HepG2 (cell line): Measurements from ENCODE around the gene KIZ. TPM values are rescaled to one million over a fixed set of nuclear protein-coding genes. Genes with fewer than 3 reads are reported as not detected.

Experiments used
- CHCHD3 ChIP-seq: sonication (generic); formaldehyde crosslinking; IDR thresholded peaks from 2 replicates; pipeline ENCODE4 v1.8.0; 2022; ENCODE audit warnings: mild to moderate bottlenecking, missing genetic modification reagents, moderate library complexity
- CHD4 ChIP-seq: fragments of 200-600 bp; sonication (generic); IDR thresholded peaks from 2 replicates; pipeline ENCODE4 v1.7.0; 2017; ENCODE audit warnings: mild to moderate bottlenecking, low read length, borderline replicate concordance
- GATAD1 ChIP-seq: IDR thresholded peaks from 2 replicates; pipeline ENCODE4 v1.6.1; 2016; ENCODE audit warnings: missing genetic modification reagents, missing compliant biosample characterization
- HMG20B ChIP-seq: conservative IDR thresholded peaks from 2 replicates; pipeline ENCODE4 v1.6.1; 2016; ENCODE audit warnings: missing genetic modification reagents, missing compliant biosample characterization
- ISL2 ChIP-seq: sonication (generic); formaldehyde crosslinking; IDR thresholded peaks from 2 replicates; pipeline ENCODE4 v1.5.0; 2020; ENCODE audit warnings: missing genetic modification reagents
- MTF1 ChIP-seq: sonication (generic); formaldehyde crosslinking; IDR thresholded peaks from 2 replicates; pipeline ENCODE4 v1.5.0; 2020; ENCODE audit warnings: missing genetic modification reagents
- POGZ ChIP-seq: sonication (generic); formaldehyde crosslinking; IDR thresholded peaks from 2 replicates; pipeline ENCODE4 v1.4.0; 2020; ENCODE audit warnings: mild to moderate bottlenecking, missing genetic modification reagents
- RELA ChIP-seq: sonication (generic); formaldehyde crosslinking; IDR thresholded peaks from 2 replicates; pipeline ENCODE4 v1.4.0; 2020; ENCODE audit warnings: missing genetic modification reagents
- REPIN1 ChIP-seq: sonication (generic); formaldehyde crosslinking; IDR thresholded peaks from 2 replicates; pipeline ENCODE4 v1.8.0; 2022; ENCODE audit warnings: missing genetic modification reagents, low read depth, mild to moderate bottlenecking, borderline replicate concordance
- RFX5 ChIP-seq: IDR thresholded peaks from 2 replicates; pipeline ENCODE4 v1.6.1; 2011; ENCODE audit warnings: low read depth, low read length, improper control_type of control experiment
- TMF1 ChIP-seq: sonication (generic); formaldehyde crosslinking; IDR thresholded peaks from 2 replicates; pipeline ENCODE4 v1.8.1; 2022; ENCODE audit warnings: low read depth, missing genetic modification reagents
- TOE1 ChIP-seq: sonication (generic); formaldehyde crosslinking; IDR thresholded peaks from 2 replicates; pipeline ENCODE4 v1.4.0; 2020; ENCODE audit warnings: mild to moderate bottlenecking, missing genetic modification reagents
- ZNF446 ChIP-seq: sonication (generic); formaldehyde crosslinking; IDR thresholded peaks from 2 replicates; pipeline ENCODE4 v1.5.0; 2020; ENCODE audit warnings: mild to moderate bottlenecking, missing genetic modification reagents
- ZNF569 ChIP-seq: sonication (generic); formaldehyde crosslinking; IDR thresholded peaks from 2 replicates; pipeline ENCODE4 v1.5.0; 2020; ENCODE audit warnings: mild to moderate bottlenecking, missing genetic modification reagents, moderate library complexity, borderline replicate concordance
- ZNF672 ChIP-seq: sonication (generic); formaldehyde crosslinking; IDR thresholded peaks from 2 replicates; pipeline ENCODE4 v1.8.1; 2022; ENCODE audit warnings: missing genetic modification reagents
- polyA plus RNA-seq, 8 experiments: library from polyadenylated mRNA; depleted of rRNA in 3 of 8; stranded (reverse) in 7 of 8; unstranded in 1 of 8; fragments of >200 nt; fragmentation: Illumina TruSeq in 4 of 8; extraction: Trizol in 4 of 8; gene quantifications; 2 replicates each; pipeline versions ENCODE4 v1.2.1 to v1.2.3, GENCODE V29; 2011 to 2016; ENCODE audit warnings: low read depth in 4 of 8, missing spikeins in 1 of 8, mixed read lengths in 1 of 8; ENCODE audit not compliant: insufficient read depth in 1 of 8
- total RNA-seq, 5 experiments: library from RNA; depleted of rRNA; stranded (reverse); fragments of >200 nt; fragmentation: Illumina TruSeq; extraction: Trizol; gene quantifications; 2 replicates each; pipeline ENCODE4 v1.2.3, GENCODE V29; 2016; ENCODE audit warnings: low read depth in 1 of 5
- TF ChIP-seq, protein P1 (sequence below): sonication (generic); formaldehyde crosslinking; IDR thresholded peaks from 2 replicates; pipeline ENCODE4 v1.8.0; 2022; ENCODE audit warnings: mild to moderate bottlenecking, missing genetic modification reagents, moderate library complexity
- TF ChIP-seq, protein P2 (sequence below): sonication (generic); formaldehyde crosslinking; conservative IDR thresholded peaks from 2 replicates; pipeline ENCODE4 v1.8.0; 2022; ENCODE audit warnings: mild to moderate bottlenecking, moderate library complexity, missing genetic modification reagents
- TF ChIP-seq, protein P3 (sequence below): IDR thresholded peaks from 2 replicates; pipeline ENCODE4 v1.6.1; 2016; ENCODE audit warnings: missing compliant biosample characterization, missing genetic modification reagents, borderline replicate concordance
- TF ChIP-seq, protein P4 (sequence below): sonication (generic); formaldehyde crosslinking; IDR thresholded peaks from 2 replicates; pipeline ENCODE4 v1.5.0; 2020; ENCODE audit warnings: mild to moderate bottlenecking, missing genetic modification reagents, moderate library complexity
- TF ChIP-seq, protein P5 (sequence below): IDR thresholded peaks from 2 replicates; pipeline ENCODE4 v1.6.1; 2016; ENCODE audit warnings: missing biosample characterization, missing genetic modification reagents, low read depth
- TF ChIP-seq, protein P6 (sequence below): sonication (generic); formaldehyde crosslinking; conservative IDR thresholded peaks from 2 replicates; pipeline ENCODE4 v1.4.0; 2020; ENCODE audit warnings: missing genetic modification reagents
- TF ChIP-seq, protein P7 (sequence below): IDR thresholded peaks from 2 replicates; pipeline ENCODE4 v1.6.1; 2012; ENCODE audit warnings: inconsistent platforms

KIZ gene
- total and polyA plus RNA-seq, 2 of the 13 experiments (the other 11 are each of a cell fraction or from before 2014, with no cell fraction given): 46.3 to 114 TPM

DNA sequence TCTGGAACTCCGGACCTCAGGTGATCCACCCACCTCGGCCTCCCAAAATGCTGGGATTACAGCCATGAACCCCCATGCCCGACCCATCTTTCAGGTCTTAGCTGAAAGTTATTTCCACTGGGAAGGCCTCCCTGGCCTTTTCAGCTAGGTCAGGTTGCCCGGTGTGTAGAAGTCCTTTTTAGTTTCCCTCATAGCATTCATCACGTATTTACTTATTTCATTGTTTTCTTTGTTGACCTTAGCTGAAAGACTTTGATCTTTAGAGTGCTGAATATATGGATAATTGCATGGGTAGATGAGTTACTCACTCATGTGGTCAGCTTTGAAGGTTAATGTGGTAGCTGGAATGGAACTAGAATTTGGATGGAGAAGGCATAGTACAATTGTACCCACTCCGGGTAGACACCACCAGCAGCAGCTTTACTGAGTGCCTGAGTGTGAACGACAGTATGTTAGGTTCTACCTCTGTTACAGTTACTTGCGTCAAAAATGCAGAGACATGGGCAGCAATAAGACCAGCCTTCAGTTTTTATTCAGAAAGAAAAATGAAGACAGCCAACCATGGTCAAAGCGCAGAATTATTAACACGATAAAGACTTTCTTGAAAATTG is 9.1 kb downstream of the KIZ start (continued):
- TF ChIP-seq POGZ (peak; percentile 76), MTF1 (CRISPR knock-in tag) (no peak), RFX5 (no peak), CHCHD3 (CRISPR knock-in tag) (no peak), ZNF672 (CRISPR knock-in tag) (no peak), ISL2 (CRISPR knock-in tag) (peak; percentile 99), REPIN1 (CRISPR knock-in tag) (peak; percentile 44; the same call in 1 of the 2 replicates), TMF1 (no peak), TOE1 (peak; percentile 88; the same call in 1 of the 2 replicates), ZNF569 (CRISPR knock-in tag) (no peak), CHD4 (peak; percentile 86; the same call in 1 of the 2 replicates), HMG20B (CRISPR knock-in tag) (peak; percentile 97), RELA (CRISPR knock-in tag) (peak; percentile 87; the same call in 1 of the 2 replicates), GATAD1 (CRISPR knock-in tag) (peak; percentile 77), ZNF446 (CRISPR knock-in tag) (no peak)
- TF ChIP-seq, protein P1, sequence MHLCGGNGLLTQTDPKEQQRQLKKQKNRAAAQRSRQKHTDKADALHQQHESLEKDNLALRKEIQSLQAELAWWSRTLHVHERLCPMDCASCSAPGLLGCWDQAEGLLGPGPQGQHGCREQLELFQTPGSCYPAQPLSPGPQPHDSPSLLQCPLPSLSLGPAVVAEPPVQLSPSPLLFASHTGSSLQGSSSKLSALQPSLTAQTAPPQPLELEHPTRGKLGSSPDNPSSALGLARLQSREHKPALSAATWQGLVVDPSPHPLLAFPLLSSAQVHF (CRISPR knock-in tag): 0 out of 2 replicates have a peak, but pooled peaks have one; percentile 43
- TF ChIP-seq, protein P2, sequence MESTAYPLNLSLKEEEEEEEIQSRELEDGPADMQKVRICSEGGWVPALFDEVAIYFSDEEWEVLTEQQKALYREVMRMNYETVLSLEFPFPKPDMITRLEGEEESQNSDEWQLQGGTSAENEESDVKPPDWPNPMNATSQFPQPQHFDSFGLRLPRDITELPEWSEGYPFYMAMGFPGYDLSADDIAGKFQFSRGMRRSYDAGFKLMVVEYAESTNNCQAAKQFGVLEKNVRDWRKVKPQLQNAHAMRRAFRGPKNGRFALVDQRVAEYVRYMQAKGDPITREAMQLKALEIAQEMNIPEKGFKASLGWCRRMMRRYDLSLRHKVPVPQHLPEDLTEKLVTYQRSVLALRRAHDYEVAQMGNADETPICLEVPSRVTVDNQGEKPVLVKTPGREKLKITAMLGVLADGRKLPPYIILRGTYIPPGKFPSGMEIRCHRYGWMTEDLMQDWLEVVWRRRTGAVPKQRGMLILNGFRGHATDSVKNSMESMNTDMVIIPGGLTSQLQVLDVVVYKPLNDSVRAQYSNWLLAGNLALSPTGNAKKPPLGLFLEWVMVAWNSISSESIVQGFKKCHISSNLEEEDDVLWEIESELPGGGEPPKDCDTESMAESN (CRISPR knock-in tag): 0 out of 2 replicates have a peak, but pooled peaks have one; percentile 62
- TF ChIP-seq, protein P3, sequence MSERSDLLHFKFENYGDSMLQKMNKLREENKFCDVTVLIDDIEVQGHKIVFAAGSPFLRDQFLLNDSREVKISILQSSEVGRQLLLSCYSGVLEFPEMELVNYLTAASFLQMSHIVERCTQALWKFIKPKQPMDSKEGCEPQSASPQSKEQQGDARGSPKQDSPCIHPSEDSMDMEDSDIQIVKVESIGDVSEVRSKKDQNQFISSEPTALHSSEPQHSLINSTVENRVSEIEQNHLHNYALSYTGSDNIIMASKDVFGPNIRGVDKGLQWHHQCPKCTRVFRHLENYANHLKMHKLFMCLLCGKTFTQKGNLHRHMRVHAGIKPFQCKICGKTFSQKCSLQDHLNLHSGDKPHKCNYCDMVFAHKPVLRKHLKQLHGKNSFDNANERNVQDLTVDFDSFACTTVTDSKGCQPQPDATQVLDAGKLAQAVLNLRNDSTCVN: no peak
- TF ChIP-seq, protein P4, sequence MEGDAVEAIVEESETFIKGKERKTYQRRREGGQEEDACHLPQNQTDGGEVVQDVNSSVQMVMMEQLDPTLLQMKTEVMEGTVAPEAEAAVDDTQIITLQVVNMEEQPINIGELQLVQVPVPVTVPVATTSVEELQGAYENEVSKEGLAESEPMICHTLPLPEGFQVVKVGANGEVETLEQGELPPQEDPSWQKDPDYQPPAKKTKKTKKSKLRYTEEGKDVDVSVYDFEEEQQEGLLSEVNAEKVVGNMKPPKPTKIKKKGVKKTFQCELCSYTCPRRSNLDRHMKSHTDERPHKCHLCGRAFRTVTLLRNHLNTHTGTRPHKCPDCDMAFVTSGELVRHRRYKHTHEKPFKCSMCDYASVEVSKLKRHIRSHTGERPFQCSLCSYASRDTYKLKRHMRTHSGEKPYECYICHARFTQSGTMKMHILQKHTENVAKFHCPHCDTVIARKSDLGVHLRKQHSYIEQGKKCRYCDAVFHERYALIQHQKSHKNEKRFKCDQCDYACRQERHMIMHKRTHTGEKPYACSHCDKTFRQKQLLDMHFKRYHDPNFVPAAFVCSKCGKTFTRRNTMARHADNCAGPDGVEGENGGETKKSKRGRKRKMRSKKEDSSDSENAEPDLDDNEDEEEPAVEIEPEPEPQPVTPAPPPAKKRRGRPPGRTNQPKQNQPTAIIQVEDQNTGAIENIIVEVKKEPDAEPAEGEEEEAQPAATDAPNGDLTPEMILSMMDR: no peak; the same call in 1 of the 2 replicates
- TF ChIP-seq, protein P5, sequence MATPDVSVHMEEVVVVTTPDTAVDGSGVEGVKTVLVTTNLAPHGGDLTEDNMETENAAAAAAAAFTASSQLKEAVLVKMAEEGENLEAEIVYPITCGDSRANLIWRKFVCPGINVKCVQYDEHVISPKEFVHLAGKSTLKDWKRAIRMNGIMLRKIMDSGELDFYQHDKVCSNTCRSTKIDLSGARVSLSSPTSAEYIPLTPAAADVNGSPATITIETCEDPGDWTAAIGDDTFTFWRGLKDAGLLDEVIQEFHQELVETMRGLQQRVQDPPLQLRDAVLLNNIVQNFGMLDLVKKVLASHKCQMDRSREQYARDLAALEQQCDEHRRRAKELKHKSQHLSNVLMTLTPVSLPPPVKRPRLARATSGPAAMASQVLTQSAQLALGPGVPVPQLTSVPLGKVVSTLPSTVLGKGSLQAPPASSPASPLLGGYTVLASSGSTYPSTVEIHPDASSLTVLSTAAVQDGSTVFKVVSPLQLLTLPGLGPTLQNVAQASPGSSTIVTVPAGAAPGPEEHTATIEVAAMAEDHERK: 0 out of 2 replicates have a peak, but pooled peaks have one; percentile 38
- TF ChIP-seq, protein P6, sequence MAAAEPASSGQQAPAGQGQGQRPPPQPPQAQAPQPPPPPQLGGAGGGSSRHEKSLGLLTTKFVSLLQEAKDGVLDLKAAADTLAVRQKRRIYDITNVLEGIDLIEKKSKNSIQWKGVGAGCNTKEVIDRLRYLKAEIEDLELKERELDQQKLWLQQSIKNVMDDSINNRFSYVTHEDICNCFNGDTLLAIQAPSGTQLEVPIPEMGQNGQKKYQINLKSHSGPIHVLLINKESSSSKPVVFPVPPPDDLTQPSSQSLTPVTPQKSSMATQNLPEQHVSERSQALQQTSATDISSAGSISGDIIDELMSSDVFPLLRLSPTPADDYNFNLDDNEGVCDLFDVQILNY: no peak
- TF ChIP-seq, protein P7, sequence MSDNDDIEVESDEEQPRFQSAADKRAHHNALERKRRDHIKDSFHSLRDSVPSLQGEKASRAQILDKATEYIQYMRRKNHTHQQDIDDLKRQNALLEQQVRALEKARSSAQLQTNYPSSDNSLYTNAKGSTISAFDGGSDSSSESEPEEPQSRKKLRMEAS: peak; percentile 81
